DMS153 treated with DMSO at 0.1 percent for 48 hours (cell line): ENCODE measurements around the gene CEP350.

Source experiments
- DNase-seq: peaks from one replicate; lab custom pipeline; 2025; ENCODE audit not compliant: unreplicated experiment; lab: John Stamatoyannopoulos, UW

CEP350 gene

GRCh38 chr1:180057883-180058396, 103.3 kb downstream of the CEP350 start:
- no peak for DNase-seq

- no peak for DNase-seq
These were observed 106.4 kb downstream of the CEP350 start for GRCh38 chr1:180061019-180061418.

GRCh38 chr1:180062452-180062971, 107.9 kb downstream of the CEP350 start:
- no peak for DNase-seq

DNA sequence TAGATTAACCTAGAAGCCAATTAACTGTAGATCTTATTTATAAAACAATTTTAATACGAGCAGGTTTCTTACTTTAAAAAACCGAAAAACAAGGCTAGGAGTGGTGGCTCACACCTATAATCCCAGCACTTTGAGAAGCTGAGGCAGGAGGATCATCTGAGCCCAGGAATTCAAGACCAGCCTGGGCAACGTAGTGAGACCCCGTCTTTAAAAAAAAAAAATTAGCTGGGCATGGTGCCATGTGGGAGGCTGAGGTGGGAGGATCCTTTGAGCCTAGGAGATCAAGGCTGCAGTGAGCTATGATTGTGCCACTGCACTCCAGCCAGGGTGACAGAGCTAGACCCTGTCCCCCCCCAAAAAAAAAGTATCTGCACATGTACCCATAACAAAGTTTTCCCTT, 110.8 kb downstream of the CEP350 start:
- DNase-seq: no peak

GRCh38 chr1:180066150-180066549, 111.5 kb downstream of the CEP350 start:
- no peak for DNase-seq

- no peak for DNase-seq
These were observed 115.7 kb downstream of the CEP350 start for GRCh38 chr1:180070286-180070685.

GRCh38 chr1:180071759-180072158, 117.1 kb downstream of the CEP350 start:
- no peak for DNase-seq

DNA sequence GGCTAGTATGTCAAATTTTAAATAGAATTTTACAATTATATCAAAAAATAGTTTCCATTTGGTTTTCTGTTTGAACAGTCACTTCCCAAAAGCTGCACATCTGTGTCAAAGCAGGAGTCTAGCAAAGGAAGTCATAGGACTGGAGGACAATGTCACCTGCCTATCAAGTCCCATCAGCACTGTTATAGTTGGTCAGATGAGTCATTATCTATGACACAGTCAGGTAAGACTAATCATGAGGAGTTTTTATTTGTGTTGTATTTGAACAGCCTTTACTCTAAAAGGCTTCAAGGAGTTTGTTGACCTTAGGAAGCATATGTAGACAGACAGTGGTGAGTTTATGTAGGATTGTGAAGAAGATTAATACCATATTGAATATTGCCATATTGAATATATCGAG, 125.8 kb downstream of the CEP350 start:
- no peak for DNase-seq

DNA sequence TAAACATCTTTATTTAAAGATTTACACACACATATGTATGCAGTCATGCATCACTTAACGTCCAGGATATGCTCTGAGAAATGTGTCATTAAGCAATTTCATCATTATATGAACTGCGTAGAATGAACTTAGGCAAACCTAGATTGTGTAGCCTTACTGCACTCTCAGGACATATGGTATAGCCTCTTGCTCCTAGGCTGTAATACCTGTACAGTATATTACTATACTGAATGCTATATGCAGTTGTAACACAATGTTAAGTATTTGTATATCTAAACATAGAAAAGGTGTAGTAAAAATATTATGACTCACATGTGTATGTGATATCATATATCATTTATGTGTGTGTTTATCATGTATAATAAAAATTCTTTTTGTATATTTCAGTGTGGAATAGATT, 126.9 kb downstream of the CEP350 start:
- DNase-seq: no peak

GRCh38 chr1:180083164-180083563, 128.6 kb downstream of the CEP350 start:
- DNase-seq: no peak

- no peak for DNase-seq
These were observed 130.3 kb downstream of the CEP350 start for GRCh38 chr1:180084867-180085266.

DNA sequence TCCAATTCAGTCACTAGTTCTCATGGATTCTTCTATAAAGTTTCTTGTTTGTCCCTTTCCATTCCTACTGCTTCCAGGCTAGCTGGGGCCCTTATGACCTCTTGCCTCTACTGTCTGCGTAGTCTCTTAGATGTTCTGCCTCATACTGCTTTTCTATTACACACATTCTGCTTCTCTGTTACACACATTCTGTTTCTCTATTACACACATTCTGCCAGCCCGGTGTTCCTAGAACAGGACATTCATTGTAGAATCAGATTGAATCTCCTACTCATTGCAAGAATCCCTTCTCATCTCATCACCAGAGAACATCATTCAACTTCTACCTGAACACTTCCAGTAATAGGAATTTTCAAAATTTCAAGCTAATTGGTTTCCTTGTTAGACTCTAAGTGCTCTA, 130.7 kb downstream of the CEP350 start:
- no peak for DNase-seq

- DNase-seq: no peak
These were observed 138.5 kb downstream of the CEP350 start for GRCh38 chr1:180092931-180093650.

DNA sequence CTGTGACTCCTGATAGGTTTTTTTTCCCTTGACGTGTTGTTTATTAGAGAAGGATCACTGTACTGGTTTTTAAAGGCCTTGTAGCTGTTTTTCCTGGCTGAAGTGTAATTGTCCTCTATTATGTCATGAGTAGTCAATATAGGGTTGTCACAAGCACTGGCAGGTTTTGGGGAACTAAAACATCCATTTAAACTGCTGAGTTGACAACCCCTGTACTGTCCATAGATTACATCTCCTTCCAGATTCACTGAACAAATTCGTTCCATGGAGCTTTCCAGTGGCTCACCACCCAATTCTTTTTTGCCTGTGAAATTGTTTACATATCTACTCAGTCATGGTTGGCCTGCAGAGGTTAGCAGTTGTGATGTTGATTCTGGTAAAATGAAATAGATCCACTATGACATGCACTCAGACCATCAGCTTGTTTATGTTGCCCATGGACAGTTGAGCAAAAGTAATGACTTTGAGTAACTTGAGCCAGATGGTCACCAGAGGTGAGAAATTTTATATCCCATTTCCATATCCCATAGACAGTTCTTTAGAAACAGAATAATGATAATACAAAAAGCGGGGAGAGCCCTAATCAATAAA, 140.2 kb downstream of the CEP350 start:
- DNase-seq: no peak

DNA sequence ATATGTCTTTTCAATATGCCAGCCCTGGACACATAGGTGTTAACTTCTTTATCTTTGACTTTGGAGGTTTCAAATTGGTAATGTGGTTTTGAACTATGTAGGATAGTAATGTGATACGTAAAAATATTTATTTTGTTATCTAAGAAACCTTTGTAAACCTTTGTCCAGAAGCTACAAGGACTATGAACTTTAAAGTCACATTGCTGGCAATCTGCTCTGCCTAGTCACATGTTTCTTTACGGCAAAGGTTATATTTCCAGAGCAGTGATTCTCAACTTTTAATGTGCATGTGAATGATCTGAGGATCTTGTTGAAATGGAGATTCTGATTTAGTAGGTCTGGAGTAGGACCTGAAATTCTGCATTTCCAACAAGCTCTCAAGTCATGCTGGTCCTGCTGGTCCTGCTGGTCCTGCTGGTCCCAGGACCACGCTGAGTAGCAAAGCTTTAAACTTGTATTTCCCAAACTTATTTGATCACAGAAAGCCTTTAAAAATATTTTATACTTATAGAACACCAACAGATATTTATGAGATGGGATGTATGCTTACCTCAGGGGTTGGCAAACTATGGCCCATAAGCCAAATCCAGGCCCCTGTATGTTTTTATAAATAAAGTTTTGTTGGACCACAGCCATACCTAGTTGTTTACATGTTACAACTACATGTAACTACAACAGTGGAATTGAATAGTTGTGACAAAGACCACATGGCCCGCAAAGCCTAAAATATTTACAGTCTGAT, 142.1 kb downstream of the CEP350 start:
- DNase-seq: no peak

GRCh38 chr1:180097326-180097605, 142.7 kb downstream of the CEP350 start:
- DNase-seq: no peak

- no peak for DNase-seq
These were observed 146.8 kb downstream of the CEP350 start for GRCh38 chr1:180101411-180101810.

GRCh38 chr1:180103819-180104218, 149.2 kb downstream of the CEP350 start:
- DNase-seq: no peak

- no peak for DNase-seq
These were observed 157.5 kb downstream of the CEP350 start for GRCh38 chr1:180112091-180112490.

DNA sequence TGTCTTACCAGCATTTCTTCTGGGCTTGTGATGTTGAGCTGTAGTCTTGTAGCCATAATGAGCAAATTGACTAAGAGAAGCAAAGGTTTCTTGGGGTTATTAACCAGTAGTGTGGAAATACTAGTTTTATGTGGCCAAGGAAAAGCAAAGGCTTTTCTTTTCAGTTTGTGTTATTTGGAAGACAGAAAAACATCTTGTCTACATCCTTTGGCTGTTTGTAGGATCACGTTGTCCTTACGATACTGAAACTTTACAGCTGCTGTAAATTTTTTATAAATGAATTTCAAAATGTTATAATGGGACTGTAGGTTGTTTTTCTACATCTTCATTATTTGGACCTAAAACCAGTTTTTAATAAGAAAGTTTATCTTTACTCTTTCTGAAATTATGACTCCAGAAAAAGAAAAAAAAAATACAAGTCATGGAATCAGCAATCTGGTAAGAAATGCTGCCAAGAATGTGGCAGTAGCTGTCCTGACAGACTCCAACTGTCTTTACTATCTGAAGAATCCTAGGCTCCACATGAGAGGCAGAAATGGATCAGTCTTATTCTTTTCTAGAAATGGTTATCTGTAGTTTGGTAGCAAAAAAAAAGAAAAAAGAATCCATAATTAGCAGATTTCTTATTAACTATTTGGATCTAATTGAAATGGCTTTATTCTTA, 158.5 kb downstream of the CEP350 start:
- DNase-seq: no peak

DNA sequence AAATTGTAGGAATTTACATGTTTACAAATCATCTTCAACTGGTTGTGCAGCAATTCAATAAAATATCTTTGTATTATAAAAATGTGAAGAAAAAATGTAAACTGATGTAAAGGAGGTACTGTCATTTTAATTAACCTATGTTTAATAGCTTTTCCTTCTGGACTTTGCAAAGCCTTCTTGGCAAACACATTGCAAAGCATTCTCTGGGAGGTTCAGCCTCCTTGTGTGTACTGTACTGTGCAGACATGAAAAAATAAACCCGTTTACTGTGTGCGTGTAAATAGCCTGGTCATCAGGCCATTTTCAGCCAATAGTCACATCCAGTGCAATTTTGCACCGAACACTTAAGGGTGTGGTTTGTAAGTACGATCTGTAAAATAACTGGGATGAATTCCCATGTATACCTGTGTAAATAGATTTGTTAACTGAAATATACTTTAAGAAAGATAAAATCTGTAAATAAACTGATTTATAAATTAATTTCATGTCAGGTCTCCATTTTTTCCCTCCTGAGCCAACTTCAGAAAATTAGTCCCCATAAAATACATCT, 159.9 kb downstream of the CEP350 start:
- no peak for DNase-seq
